HG03439 (cell line): ENCODE data around the gene FYCO1.
"Not testable (repeated sequence)": the region's sequence is repeated elsewhere in the genome, so short reads cannot be mapped to it uniquely, and the experiment has no call there.

Source experiments
- ATAC-seq: cut with Tn5 transposase; IDR thresholded peaks from one replicate; pipeline ENCODE4 v1.9.1; 2021; ENCODE audit warnings: mild to moderate bottlenecking, moderate library complexity; ENCODE audit not compliant: unreplicated experiment

The FYCO1 gene

DNA sequence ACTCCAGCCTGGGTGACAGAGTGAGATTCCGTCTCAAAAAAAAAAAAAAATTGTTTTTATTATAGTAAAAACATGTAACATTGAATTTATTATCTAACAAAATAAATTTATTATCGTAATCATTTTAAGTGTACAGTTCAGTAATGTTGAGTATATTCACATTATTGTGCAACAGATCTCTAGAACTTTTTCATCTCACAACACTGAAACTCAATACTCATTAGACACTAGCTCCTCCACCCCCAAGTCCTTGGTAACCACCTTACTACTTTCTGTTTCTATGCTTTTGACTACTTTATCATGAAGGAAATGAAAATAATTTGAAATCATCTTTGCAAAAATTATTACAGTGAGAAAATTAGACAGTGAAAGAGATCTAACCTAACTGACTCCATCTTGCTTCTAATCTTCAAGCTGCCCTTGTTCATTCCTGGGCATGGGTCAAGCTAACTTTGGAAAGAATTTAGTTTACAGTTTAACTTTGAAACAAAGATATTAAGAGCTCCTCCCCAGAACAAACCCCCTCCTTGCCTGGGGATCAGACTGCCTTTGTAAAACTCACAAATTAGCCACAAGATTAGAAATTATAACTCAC lies 15.0 kb upstream of the FYCO1 start:
- no peak for ATAC-seq

DNA sequence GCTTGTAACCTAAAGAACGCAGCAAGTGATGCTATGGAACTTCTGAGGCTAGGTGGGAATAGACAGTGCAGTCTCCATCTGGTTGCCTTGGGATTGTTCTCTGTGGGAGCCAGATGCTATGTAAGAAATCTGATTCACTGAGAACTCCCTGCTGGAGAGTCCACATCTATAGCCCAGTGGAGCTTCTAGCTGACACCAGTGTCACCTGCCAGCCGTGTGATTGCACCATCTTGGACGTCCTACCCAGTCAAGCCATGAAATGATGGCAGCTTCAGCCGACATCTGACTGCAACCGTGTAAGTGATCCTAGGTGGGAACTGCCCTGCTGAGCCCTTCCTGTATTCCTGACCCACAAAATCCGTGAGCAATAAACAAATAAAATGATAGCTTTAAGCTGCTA lies 12.4 kb upstream of the FYCO1 start:
- ATAC-seq: no peak

DNA sequence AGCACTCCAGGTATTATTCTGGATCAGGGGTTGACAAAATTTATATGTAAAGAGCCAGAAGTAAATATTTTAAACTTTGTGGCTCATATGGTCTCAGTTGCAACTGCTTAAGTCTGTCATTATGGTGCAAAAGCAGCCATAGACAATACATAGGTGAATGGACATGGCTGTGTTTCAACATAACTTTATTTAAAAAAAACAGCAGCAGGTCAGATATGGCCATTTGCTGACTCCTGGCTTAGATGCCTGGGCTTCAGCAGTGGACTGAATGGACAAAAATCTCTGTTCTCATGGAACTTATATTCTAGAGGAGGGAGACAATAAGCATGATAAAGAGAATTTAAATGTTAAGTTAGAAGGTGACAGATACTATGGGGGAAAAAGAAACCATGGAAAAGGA lies 11.7 kb upstream of the FYCO1 start:
- no peak for ATAC-seq

DNA sequence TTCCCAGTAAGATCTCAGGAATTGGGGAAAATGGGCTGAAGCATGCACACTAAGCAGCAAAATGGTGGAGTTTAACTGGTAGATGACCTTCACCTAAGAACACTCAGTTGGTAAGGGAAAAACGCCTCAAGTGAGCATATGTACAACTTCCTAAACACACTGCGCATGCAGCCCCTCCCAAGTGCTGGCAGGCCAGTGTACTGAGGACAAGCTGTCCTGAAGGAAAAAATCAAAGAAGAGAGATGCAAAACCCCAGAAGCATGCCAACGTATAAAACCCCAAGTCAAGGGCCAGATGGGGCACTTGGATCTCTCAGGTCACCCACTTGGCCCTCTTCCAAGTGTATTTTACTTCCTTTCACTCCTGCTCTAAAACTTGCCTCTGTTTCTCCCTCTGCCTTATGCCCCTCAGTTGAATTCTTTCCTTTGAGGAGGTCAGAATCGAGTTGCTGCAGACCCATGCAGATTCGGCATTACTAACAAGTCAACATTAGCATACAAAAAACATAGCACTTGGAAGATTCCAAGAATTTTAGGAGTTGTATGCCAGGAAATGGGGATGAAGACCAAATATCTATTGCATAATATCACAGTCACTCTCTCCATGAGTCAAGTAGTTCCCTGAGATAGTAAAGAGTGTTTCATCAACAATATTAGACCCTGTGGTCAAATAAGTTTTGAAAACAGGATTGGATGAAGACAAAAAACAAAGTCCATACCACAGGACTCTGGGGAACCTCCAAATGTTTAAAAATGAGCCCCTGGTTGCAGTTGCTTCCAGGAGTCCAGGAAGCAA lies 10.8 kb upstream of the FYCO1 start:
- ATAC-seq: no peak

DNA sequence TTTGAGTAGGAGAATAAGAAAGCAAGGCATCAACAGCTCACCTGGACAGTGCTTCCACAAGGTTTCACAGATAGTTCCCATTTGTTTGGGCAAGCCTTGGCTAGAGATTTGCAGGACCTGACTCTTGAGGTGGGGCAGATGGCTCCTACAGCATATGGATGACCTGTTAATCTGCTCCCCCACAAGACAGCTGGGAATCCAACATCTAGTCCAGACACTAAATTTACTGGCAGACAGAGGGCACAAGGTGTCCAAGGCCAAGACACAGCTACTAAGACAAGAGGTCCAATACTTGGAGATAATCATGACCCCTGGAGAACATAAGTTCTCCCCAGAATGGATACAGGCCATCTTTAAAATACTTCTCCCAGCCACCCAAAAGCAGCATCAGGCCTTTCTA lies 8.1 kb upstream of the FYCO1 start:
- ATAC-seq: not testable (repeated sequence)

DNA sequence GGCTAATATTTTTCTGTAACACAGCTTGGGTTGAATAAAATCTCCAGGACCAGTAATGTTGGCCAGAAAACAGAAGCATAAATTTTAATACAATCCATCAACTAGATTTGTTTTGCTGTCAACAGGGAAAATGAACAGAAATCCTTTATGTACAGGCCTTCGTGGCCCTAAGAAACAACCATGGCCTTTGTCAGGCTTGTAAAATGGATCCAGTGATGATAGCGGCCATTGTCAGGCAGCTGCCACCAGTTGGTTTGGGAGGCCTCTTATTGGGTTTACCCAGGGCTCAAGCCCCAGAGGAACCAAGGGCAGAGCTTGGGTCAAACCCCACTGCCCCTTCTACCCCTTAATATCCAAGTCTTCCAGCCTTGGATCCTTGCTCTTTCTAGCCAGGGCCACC lies 5.6 kb upstream of the FYCO1 start:
- no peak for ATAC-seq

DNA sequence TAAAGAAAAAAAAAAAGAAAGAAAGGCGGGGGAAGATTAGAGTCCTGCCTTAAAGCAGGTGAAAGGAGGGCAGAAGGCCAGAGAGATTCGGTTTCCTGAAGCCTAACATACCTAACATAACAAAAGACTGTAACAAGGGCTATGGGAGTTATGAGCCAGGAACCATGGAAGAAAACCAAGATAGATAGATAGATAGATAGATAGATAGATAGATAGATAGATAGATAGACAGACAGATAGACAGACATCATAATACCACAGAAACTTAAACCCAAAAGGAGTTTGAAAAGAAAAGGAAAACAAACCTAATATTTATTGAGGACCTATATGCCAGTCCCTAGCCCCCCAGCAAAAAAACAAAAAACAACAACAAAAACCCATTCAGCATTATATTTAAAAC lies 2.3 kb upstream of the FYCO1 start:
- ATAC-seq: no peak

DNA sequence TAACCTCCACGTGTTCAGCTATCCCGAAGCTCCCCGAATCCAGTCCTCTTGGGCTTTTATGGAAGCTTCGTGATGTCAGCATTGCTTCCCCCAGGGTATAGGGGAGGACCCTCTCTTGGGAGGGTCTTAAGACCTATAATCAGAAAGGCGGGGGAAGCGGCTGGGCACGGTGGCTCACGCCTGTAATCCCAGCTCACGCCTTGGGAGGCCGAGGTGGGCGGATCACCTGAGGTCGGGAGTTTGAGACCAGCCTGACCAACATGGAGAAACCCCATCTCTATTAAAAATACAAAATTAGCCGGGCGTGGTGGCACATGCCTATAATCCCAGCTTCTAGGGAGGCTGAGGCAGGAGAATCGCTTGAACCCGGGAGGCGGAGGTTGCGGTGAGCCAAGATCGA lies 1.9 kb upstream of the FYCO1 start:
- not testable (repeated sequence) for ATAC-seq

DNA sequence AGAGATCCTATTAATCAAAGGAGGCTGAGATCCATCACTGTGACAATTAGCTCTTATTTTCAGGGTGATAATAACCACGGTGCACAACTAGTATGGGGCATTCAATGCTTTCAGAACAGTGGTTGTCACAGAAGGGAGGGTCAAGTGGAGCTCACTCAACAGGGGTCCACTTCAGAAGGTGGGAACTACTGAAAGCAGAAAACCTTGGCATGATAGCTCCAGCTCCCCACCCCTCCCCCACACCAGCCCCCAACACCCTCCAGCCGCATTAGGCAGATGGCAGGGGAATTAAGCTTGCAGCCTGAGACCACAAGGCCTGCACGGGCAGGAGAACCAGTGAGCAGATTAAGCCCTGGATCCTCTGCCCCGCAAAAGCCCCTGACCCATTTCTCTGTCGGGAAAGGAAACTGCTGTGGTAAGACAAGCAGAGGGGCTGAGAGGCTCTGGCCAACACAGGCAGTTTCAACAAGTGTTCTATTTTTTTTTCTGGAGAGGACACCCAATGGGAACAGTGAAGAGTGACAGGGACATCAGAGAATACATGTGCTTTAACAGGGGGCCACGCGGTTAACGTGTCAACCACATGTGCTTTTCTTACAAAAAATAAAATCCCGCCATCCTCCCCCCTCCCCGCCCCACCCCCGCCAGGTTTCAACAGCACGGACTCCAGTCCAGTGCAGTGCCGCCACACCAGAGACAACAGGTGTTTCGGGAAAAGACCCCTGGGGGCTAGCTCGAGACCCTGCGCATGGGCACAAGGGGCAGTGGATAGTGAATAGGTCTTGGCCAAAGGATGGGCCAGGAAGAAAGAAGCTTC lies 997 bp downstream of the FYCO1 start:
- peak; percentile 16 for ATAC-seq

DNA sequence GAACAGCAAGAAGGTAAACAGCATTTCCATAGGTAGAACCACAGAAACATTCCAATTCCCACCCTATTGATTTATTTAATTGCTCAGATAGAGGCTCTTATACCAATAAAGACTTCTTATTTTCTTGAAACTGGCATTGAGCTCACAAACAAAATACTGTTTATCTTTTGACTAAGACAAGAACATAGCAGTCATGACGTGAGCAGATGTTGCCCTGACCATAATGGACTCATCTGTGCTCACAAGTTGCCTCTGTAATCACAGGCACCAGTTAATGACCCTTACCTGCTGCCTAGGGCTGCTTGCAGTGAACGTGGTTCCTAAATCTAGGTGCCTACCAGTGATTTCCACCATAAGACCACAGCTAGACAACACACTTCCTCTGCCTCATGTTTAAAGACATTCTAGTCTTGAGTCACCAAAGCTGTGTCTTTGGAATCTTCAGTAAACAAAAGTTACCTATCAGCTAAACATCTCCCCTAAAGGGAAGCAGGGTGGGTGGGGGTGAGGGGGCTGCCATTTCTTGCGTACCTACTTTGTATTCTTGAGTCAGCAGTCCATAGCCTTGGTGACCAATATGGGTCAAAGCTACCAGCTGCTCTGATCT lies 2.1 kb downstream of the FYCO1 start:
- ATAC-seq: no peak

DNA sequence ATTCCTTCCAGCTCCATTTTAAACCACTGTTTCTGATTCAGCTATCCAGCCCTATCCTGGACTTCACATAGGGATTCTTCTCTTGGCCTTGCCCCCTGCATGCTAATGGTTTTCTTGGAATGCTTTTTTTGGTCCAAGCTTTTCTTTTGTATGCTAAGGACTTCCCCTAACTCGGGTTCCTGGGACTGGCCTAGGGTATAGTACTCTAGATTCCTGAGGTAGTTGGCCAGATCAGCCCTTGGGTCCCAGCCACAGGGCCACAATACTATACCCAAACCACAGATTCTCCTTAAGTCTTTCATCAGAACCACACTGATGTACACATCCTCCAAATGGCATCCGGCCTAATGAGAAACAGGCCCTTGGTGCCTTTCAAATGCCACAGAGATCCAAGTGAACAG lies 2.8 kb downstream of the FYCO1 start:
- ATAC-seq: no peak

DNA sequence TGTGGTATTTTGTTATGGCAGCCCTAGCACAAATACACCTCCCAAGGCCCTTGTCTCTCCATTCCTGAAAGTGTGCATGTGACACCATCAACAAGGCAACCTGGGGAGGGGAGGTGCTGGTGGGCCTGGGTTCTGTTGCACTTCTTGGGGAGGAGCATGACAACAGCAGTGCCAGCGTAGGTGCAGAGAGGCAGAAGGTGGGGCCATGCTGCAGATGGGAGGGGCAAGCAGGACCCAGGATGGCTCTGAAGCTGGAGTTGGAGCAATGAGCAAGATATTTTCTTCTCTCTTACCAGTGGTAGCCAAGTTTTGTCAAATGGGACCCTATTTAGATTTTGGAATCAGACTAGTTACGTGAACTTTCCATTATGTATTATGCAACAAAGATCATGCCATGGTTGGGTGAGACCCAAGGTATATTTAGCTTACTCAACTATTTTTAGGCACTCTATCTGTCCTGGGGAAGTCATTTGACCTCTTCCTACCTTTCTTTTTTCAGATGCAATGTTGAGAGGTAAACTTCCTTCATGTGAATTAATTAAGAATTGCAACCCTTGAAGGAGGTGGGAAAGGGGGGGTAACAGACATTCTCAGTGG lies 3.4 kb downstream of the FYCO1 start:
- ATAC-seq: no peak

DNA sequence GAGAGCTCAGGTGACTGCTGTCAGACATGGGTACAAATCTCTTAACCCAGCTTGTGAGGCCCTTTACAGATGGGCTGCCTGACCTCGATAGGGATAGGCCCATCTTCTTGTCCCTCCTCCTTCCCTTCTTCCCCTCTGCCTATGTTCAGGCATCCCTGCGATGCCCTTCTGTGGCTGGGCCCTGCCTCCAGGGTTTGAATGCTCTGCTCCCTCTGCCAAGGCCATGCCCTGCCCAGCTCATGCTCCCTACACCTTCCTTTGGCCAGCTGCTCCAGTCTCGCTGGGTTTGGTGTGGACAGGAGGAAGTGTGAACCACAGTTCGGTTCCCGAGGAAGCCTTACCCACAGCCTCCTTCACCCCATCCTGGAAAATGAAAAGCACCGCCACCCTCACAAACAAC lies 4.3 kb downstream of the FYCO1 start:
- ATAC-seq: no peak

DNA sequence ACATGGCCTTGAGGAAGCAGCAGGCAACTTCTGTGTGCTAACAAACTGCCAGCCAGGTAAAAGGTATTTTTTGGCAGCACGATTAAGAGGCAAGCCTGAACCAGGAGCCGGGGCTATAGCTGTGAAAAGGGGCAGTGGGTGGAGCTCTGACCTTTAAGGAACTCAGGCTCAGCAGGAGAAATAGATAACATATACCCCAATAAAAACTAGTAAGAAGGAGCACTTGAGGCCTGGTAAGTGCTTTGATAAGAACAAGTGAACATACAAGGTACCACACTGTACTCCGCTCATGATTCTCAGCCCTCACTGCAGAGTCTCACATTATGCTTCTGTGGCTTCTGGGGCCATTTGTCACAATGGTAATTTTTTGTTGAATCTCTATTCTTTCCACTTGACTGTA lies 5.4 kb downstream of the FYCO1 start:
- ATAC-seq: no peak

DNA sequence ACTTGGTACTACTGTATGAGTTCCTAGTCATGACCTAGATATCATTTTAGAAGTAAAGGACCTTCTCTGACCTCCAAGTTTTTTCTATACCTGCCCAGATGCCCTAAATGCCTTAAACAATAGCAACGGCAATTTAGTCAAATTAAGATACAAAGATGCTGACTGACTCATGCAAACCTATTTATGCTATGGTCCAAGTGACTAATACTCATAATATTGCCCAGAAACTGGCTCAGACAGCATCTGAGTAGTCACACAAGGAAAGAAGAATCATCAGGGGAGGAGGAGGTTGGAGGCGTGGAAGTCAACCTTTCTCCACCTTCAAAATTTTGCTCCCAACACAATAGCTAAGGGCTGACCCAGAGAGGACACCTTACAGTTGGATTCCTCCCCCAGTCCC lies 6.8 kb downstream of the FYCO1 start:
- no peak for ATAC-seq

DNA sequence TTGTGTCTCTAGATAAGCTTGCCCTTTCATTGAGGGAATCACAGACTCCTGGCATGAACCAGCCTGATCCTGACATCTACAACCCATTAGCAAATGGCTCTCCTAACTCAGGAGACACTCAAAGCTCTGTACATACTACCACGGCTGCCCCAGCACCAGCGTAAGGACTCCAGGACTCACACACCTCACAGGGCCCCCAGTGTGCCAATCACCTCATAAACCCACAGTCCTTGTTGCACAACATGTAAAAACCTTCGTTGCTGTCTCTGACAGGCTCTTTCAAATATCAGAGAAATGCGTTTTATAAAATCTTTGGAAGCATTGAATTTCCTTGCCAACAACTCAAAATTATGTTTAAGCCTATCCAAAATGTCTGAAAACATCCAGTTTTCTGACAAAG lies 7.3 kb downstream of the FYCO1 start:
- no peak for ATAC-seq

DNA sequence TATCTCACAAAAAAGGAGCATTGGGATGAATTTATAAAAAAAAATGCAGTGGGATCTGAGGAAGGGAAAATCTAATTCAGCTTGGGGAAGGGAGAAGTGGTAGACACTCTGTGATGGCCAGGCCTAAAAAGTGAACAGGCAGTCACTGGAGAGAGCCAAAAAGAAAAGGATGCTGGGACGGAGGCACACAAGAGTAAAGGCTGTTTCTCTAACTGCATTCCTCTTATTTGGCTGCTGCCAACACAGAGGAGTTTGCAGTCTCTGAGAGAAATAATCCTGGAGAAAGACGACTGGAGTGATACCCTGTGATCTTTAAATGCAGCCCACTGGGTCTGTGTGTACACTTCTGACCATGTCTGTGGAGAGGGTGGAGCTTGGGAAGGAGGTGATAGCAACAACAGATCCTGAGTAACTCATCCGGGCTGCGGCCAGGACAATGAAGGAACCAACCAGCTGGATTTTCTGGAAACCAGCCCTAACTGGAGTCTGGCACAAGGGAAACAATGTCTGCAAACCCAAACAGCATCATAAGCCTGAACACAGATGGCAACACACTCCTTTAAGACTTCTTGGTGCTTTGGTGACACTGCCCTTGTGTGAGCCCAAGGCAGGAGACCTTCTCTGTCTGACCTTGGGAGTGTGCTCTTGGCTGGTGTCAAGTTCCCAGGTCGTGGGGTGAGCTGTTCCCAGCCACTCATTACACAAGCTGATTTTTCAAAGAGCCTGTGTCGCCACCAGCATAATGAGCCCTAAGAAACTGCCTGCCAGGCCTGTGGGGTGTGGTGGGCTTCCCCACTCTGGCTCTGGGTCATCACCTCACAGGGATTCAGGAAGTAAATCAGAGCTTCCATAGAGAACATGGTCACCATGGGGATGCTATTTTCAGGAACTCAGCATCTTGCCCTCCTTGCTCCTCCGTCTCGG lies 8.0 kb downstream of the FYCO1 start:
- no peak for ATAC-seq

DNA sequence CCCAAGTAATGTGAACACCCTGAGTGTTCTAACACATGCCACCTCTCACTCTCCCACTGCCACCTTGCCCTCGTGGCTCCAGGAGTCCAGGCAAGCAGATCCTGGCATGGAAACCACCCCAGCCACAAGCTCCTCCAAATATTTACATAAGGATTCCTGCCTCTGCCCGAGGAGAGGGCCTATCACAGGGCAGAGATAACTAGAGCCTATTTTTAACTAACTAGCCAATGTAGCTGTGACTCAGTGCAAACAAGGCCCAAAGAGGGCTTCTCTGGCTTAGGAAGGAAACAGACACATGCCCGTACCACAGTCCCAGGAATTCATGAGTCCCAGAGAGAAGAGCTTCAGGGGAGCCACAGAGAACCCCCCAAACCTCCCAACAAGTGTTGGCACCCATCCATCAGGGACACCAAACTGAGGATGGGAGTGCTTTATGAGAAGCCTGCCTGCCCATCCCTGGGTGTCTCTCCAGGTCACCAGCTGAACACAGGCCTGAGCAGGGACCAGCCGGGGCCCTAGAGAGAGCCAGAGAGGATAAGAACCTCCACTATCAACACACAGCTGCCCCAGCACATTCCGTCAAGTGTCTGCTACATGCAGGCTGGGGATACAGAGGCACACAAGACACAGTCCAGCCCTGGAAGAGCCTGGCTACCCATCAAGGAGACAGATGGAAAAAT lies 9.2 kb downstream of the FYCO1 start:
- no peak for ATAC-seq

DNA sequence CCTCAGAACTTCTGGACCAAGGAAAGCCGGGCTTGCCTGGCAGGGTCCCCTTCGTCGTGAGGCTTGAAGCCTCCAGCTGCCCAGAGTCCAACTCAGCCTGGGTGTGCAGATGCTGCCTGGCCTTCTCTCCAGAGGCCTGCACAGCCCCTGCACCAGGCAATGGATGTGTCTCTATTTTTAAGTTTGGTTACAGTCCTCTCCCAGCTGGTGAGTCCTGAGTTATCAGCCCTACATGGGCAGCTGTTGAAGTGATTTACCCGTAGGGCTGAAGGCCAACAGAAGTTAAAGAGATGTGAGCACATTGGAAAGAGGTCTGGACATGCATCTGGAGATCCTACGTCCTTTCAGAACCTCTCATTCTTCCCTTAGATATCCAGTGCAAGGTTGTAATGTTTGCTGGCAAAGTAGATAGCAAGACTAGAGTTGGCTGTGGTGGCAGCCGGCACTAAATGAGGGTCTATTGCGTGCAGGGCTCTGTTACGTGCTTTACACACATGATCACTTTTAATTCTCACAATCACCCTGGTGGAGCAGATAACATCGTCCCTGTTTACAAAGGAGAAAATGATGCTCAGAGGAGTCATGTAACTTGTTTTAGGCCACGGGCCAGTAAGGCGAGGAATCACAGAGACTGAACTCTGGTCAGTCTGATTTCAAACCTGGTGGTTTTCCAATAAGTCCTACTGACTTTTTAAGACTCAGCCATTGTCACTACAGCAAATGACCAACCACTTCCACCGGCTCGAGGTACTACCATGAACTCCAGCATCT lies 9.9 kb downstream of the FYCO1 start:
- no peak for ATAC-seq
